Activated T-cell treated with anti-CD3 and anti-CD28 coated beads, Interleukin-2, amount 50 U/mL, for 4 hours (primary cell): Measurements from ENCODE around the gene KRTAP10-9. TPM values are rescaled to one million over a fixed set of nuclear protein-coding genes. Genes with fewer than 3 reads are reported as not detected.

Source experiments
- ATAC-seq, 2 donors: fragments of 200-7000 bp; cut with Tn5 transposase; one replicate each; pipeline ENCODE4 v1.10.0; 2021
- DNase-seq: peaks from one replicate; pipeline ENCODE4 v3.0.0-alpha.2; 2020
- H3K27me3 Mint-ChIP-seq: one replicate; pipeline ENCODE4 v1.8.0; 2021; ENCODE audit warnings: low read depth, mixed read lengths
- H3K36me3 Mint-ChIP-seq: one replicate; pipeline ENCODE4 v1.8.0; 2022; ENCODE audit warnings: mixed read lengths; ENCODE audit not compliant: insufficient read depth
- H3K4me1 Mint-ChIP-seq: one replicate; pipeline ENCODE4 v1.8.0; 2021; ENCODE audit warnings: low read depth, mixed read lengths
- H3K4me3 Mint-ChIP-seq: one replicate; pipeline ENCODE4 v1.8.0; 2021; ENCODE audit warnings: mild to moderate bottlenecking, moderate library complexity, mixed read lengths
- H3K9me3 Mint-ChIP-seq: one replicate; pipeline ENCODE4 v1.8.0; 2021; ENCODE audit warnings: mixed read lengths
- total RNA-seq, 3 donors: library from RNA; stranded (reverse); gene quantifications; one replicate each; pipeline ENCODE4 v1.2.1, GENCODE V29; 2021

The KRTAP10-9 gene
- total RNA-seq, 3 donors from 2014 or later = not detected

GRCh38 chr21:44666401-44667320 is 39.8 kb downstream of the KRTAP10-9 start, which contains the start of gene KRTAP12-2:
Gene KRTAP12-2, minus strand, starts transcription at chr21:44666927. Its CDS starts 41 bp downstream, at chr21:44666886.
- Mint-ChIP-seq H3K9me3 (peaks cover 15% of the 10 kb centered on the region), H3K4me3 (no peak within 1 kb of the TSS), H3K27me3 (no peaks in the 10 kb centered on the region), H3K36me3 (peaks cover 4% of the 10 kb centered on the region), H3K4me1 (no peaks in the 10 kb centered on the region)
- ATAC-seq = no peak
- DNase-seq = no peak

- no peaks in the 10 kb centered on the region for H3K4me1 Mint-ChIP-seq
- no peaks in the 10 kb centered on the region for H3K27me3 Mint-ChIP-seq
- no peak for DNase-seq
- no peak overlapping the region for H3K4me3 Mint-ChIP-seq
- no peaks in the 10 kb centered on the region for H3K36me3 Mint-ChIP-seq
- no peak for ATAC-seq
- peaks cover 15% of the 10 kb centered on the region for H3K9me3 Mint-ChIP-seq
These were observed 40.7 kb downstream of the KRTAP10-9 start for GRCh38 chr21:44667612-44668011.

GRCh38 chr21:44670642-44671432 is 43.9 kb downstream of the KRTAP10-9 start:
- H3K27me3 Mint-ChIP-seq = peaks cover 1% of the 10 kb centered on the region
- H3K4me1 Mint-ChIP-seq = peaks cover under 1% of the 10 kb centered on the region
- peaks cover 2% of the 10 kb centered on the region for H3K36me3 Mint-ChIP-seq
- H3K4me3 Mint-ChIP-seq = no peak overlapping the region
- no peak for ATAC-seq
- H3K9me3 Mint-ChIP-seq = peaks cover 23% of the 10 kb centered on the region
- DNase-seq = no peak

GRCh38 chr21:44671911-44672310 is 45.0 kb downstream of the KRTAP10-9 start:
- Mint-ChIP-seq H3K9me3 (peaks cover 24% of the 10 kb centered on the region), H3K27me3 (peaks cover 2% of the 10 kb centered on the region), H3K36me3 (peaks cover 2% of the 10 kb centered on the region), H3K4me1 (peaks cover 1% of the 10 kb centered on the region), H3K4me3 (no peak overlapping the region)
- DNase-seq = no peak
- no peak for ATAC-seq

GRCh38 chr21:44677881-44678280 is 51.0 kb downstream of the KRTAP10-9 start:
- no peak for DNase-seq
- no peak overlapping the region for H3K4me3 Mint-ChIP-seq
- peaks cover 7% of the 10 kb centered on the region for H3K9me3 Mint-ChIP-seq
- H3K36me3 Mint-ChIP-seq = peaks cover under 1% of the 10 kb centered on the region
- peaks cover 4% of the 10 kb centered on the region for H3K27me3 Mint-ChIP-seq
- no peak for ATAC-seq
- H3K4me1 Mint-ChIP-seq = peaks cover 1% of the 10 kb centered on the region

Other genes starting within 250 kb of the KRTAP10-9 start
- under 1 TPM; 0.24 to 0.57 (median 0.35) TPM for gene LRRC3, start 171.6 kb upstream of the KRTAP10-9 start, total RNA-seq
- gene KRTAP10-1, start 86.9 kb upstream of the KRTAP10-9 start, total RNA-seq = not detected
- not detected for gene KRTAP10-2, start 75.6 kb upstream of the KRTAP10-9 start, total RNA-seq
- not detected for gene KRTAP10-3, start 68.3 kb upstream of the KRTAP10-9 start, total RNA-seq
- gene KRTAP10-4, start 53.4 kb upstream of the KRTAP10-9 start, total RNA-seq = not detected
- gene KRTAP10-5, start 46.5 kb upstream of the KRTAP10-9 start, total RNA-seq = not detected
- gene KRTAP10-6, start 34.6 kb upstream of the KRTAP10-9 start, total RNA-seq = not detected
- not detected for gene KRTAP10-7, start 26.5 kb upstream of the KRTAP10-9 start, total RNA-seq
- gene KRTAP10-8, start 15.0 kb upstream of the KRTAP10-9 start, total RNA-seq = not detected
- not detected for gene KRTAP10-10, start 10.3 kb downstream of the KRTAP10-9 start, total RNA-seq
- not detected for gene KRTAP10-11, start 19.3 kb downstream of the KRTAP10-9 start, total RNA-seq
- gene KRTAP12-4, start 27.6 kb downstream of the KRTAP10-9 start, total RNA-seq = not detected
- not detected for gene KRTAP12-3, start 30.8 kb downstream of the KRTAP10-9 start, total RNA-seq
- gene KRTAP12-2, start 39.8 kb downstream of the KRTAP10-9 start, total RNA-seq = not detected
- gene KRTAP12-1, start 55.1 kb downstream of the KRTAP10-9 start, total RNA-seq = not detected
- not detected for gene KRTAP10-12, start 70.1 kb downstream of the KRTAP10-9 start, total RNA-seq
- not detected for gene TSPEAR, start 84.5 kb downstream of the KRTAP10-9 start, total RNA-seq
- 100 to 1,000 TPM; 138 to 144 (median 140) TPM for gene UBE2G2, start 174.7 kb downstream of the KRTAP10-9 start, total RNA-seq
- 100 to 1,000 TPM in 1 of 3 donors, 10 to 100 TPM in 2; 87.0 to 107 (median 93.4) TPM for gene SUMO3, start 191.0 kb downstream of the KRTAP10-9 start, total RNA-seq
- gene PTTG1IP, start 246.6 kb downstream of the KRTAP10-9 start, total RNA-seq = 10 to 100 TPM; 33.8 to 37.6 (median 34.6) TPM